ENCODE measurements around the gene HPN. TPM values are rescaled to one million over a fixed set of nuclear protein-coding genes. Genes with fewer than 3 reads are reported as not detected.

HPN gene
- total RNA-seq, 2 donors from 2014 or later: 0.27 to 1.0 TPM

DNA sequence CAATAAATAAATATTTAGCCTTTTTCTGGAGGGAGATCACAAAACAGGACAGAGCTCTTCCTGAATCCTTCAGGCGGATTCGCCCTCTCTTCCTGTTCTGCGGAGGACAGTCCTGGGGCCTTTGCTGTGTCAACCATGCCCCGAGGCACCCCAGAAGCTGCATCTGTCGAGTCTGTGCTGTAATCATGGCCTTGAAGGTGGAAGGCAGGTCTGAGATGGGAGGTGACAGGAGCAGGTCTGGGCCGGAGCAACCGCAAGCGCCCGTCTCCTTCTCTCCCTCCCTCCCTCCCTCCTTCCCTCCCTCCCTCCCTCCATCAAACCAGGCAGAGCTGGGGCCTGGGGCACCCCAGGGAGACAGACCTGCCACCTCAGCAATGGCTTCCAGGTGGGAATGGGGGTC is 69.5 kb downstream of the HPN start:
- H3K27me3 ChIP-seq: no peaks in the 10 kb centered on the region
- H3K9ac ChIP-seq (ENCODE audit: low read depth in 2 of 2, low read length in 2 of 2): no peak overlapping the region
- no peaks in the 10 kb centered on the region for H3K9me3 ChIP-seq
- H3K27ac ChIP-seq: no peak overlapping the region
- no peak overlapping the region for H3K4me3 ChIP-seq
- no peak for DNase-seq
- intact Hi-C loops (cut with DNase I): no loop called here
- no peak for TF ChIP-seq CTCF (IDR thresholded peaks at IDR 0.05)
- H3K36me3 ChIP-seq: no peaks in the 10 kb centered on the region
- H3K4me1 ChIP-seq: peaks cover 6% of the 10 kb centered on the region

DNA sequence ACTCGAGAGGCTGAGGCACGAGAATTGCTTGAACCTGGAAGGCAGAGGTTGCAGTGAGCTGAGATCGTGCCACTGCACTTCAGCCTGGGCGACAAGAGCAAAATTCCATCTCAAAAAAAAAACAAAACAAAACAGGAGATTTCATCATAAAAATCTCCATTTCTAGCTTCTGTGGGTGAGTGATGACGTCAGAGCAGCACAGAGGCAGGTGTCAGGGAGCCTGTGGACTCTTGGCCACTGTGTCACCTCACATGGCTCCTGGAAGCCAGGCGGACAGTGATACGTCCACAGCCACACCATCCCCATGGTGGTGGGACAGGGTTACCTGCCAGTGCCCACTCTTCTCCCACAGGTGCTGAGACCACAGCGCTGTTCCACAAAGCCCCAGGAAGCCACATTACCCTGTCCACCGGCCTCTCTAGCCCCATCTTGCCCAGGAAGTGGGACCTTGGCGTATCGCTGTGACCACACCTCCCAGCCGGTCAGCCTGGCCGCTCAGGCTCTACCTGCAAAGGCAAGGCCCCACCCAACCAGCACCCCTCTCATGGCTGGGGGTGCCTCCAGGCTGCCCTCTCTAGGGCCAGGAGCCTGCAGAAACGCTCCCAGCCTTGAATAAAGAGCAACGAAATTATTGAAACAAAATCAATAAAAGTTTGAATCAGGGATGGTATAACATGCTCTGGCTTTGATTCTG is 71.6 kb downstream of the HPN start:
- no peaks in the 10 kb centered on the region for H3K27me3 ChIP-seq
- no peaks in the 10 kb centered on the region for H3K36me3 ChIP-seq
- peaks cover 6% of the 10 kb centered on the region for H3K4me1 ChIP-seq
- H3K4me3 ChIP-seq: no peak overlapping the region
- no peak overlapping the region for H3K27ac ChIP-seq
- no peak overlapping the region for H3K9ac ChIP-seq (ENCODE audit: low read depth in 2 of 2, low read length in 2 of 2)
- intact Hi-C loops (cut with DNase I): no loop called here
- no peak for TF ChIP-seq CTCF (IDR thresholded peaks at IDR 0.05)
- no peak for DNase-seq
- no peaks in the 10 kb centered on the region for H3K9me3 ChIP-seq

DNA sequence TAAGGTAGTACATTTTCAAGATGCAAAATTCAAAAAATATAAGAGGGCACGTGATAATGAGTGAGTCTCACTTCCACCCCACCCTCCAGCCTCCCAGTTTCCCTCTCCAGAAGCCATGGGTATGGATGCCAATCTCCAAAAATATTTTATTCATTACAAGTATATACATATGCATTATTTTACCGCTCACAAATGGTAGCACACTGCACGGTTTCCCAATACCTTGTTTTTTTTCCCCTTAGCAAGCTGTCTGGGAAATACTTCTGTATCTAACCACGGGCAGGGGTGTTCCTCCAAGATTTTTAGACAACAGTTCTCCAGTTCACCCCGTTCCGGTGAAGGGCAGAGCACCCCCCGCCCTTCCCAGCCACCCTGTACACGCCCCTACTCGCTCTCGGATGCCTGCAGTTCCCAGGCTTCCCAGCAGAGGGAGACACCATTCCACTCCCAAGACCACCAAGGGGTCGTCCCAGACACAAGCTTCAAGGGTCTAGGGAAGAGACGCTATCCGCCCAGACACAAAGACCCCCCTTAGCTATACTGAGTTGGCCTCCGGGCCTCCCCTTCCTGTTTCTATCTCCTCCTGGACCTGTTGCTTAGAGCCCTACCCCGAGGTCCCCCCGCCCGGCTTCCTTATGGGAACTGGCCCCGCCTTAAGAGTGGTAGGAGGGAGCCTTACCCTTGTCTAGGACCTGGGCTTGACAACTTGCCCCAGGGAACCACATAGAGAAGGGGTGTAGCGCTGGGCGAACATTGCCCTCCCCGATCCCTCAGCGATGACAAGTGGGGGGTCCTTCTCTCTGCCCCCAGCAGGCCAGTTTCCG is 73.0 kb downstream of the HPN start:
- no peaks in the 10 kb centered on the region for H3K4me1 ChIP-seq
- H3K9me3 ChIP-seq: no peaks in the 10 kb centered on the region
- DNase-seq: peak; percentile 86
- H3K27ac ChIP-seq: peak overlapping the region; percentile 92
- no peaks in the 10 kb centered on the region for H3K27me3 ChIP-seq
- TF ChIP-seq CTCF (IDR thresholded peaks at IDR 0.05): peak; percentile 95
- H3K4me3 ChIP-seq: peak overlapping the region; percentile 32
- intact Hi-C loops (cut with DNase I): loop anchor here (2.0 kb wide), 1 partner anchor 20 kb away; the partner anchor contains the start of gene LGI4
- H3K36me3 ChIP-seq: no peaks in the 10 kb centered on the region
- H3K9ac ChIP-seq (ENCODE audit: low read depth in 2 of 2, low read length in 2 of 2): peak overlapping the region; percentile 79 to 97

- DNase-seq: peak; percentile 88
- intact Hi-C loops (cut with DNase I): loop anchor here (2.0 kb wide), 1 partner anchor 19 kb away; the partner anchor contains the start of gene LGI4
- Histone ChIP-seq H3K27ac (peak within 1 kb of the TSS; percentile 92), H3K9me3 (no peaks in the 10 kb centered on the region), H3K4me1 (no peaks in the 10 kb centered on the region), H3K36me3 (no peaks in the 10 kb centered on the region), H3K9ac (ENCODE audit: low read depth in 2 of 2, low read length in 2 of 2) (peak within 1 kb of the TSS; percentile 85 to 97), H3K4me3 (peak within 1 kb of the TSS; percentile 53), H3K27me3 (no peaks in the 10 kb centered on the region)
- no peak for TF ChIP-seq CTCF (IDR thresholded peaks at IDR 0.05)
Observed at GRCh38 chr19:35115177-35115951, 73.8 kb downstream of the HPN start, which contains the start of gene FXYD3. Gene FXYD3, plus strand, starts transcription at chr19:35115823. Its CDS starts 3,554 bp downstream, at chr19:35119377.

Other genes with a start within 250 kb of the HPN start
- 1 to 10 TPM; 1.3 to 2.1 TPM for gene ZNF30, start 114.8 kb upstream of the HPN start, total RNA-seq
- 1 to 10 TPM; 6.7 to 8.1 TPM for gene ZNF792, start 77.5 kb upstream of the HPN start, total RNA-seq
- 10 to 100 TPM; 26.3 to 31.0 TPM for gene GRAMD1A, start 41.4 kb upstream of the HPN start, total RNA-seq
- 1 to 10 TPM; 1.8 to 2.1 TPM for gene SCN1B, start 11.3 kb upstream of the HPN start, total RNA-seq
- 1,000 to 10,000 TPM; 1,386 to 2,836 TPM for gene FXYD3, start 74.1 kb downstream of the HPN start, total RNA-seq
- gene LGI4, start 93.3 kb downstream of the HPN start, total RNA-seq: 10 to 100 TPM in 1 of 2 donors, 1 to 10 TPM in 1; 5.8 to 10.2 TPM
- gene FXYD1, start 97.1 kb downstream of the HPN start, total RNA-seq: 10 to 100 TPM in 1 of 2 donors, 1 to 10 TPM in 1; 8.8 to 15.1 TPM
- gene FXYD7, start 101.5 kb downstream of the HPN start, total RNA-seq: under 1 TPM; 0.47 to 0.61 TPM
- 10 to 100 TPM; 20.3 to 23.6 TPM for gene FXYD5, start 113.0 kb downstream of the HPN start, total RNA-seq
- not detected for gene FAM187B, start 187.0 kb downstream of the HPN start, total RNA-seq
- 100 to 1,000 TPM; 252 TPM for gene LSR, start 207.3 kb downstream of the HPN start, total RNA-seq
- gene USF2, start 227.2 kb downstream of the HPN start, total RNA-seq: 100 to 1,000 TPM in 1 of 2 donors, 10 to 100 TPM in 1; 86.5 to 108 TPM
- gene HAMP, start 240.8 kb downstream of the HPN start, total RNA-seq: not detected